ENCODE data around the gene SORD. TPM values are rescaled to one million over a fixed set of nuclear protein-coding genes. Genes with fewer than 3 reads are reported as not detected.
A peak's percentile ranks its signal among the peaks of the same experiment; 100 is the strongest.

The SORD gene
- total and polyA plus RNA-seq, 9 of the 15 experiments (the other 6 are each of a cell fraction or from before 2014, with no cell fraction given): 5.9 to 79.2 (median 29.6) TPM

GRCh38 chr15:45088801-45089711, 66.1 kb downstream of the SORD start:
- Histone ChIP-seq H3K4me2 (ENCODE audit: insufficient read depth, low read length) (no peak overlapping the region), H4K20me1 (replicated peaks; ENCODE audit: control insufficient read depth, insufficient read depth, low read length) (no peaks in the 10 kb centered on the region), H3K4me1 (replicated peaks in 1 of 2; ENCODE audit: control insufficient read depth in 2 of 2, insufficient read depth in 2 of 2, low read length in 2 of 2) (peaks cover 12 to 33% of the 10 kb centered on the region in 2 experiments), H3K27ac (ENCODE audit: extremely low read depth, low read depth, low read length) (no peak overlapping the region; the same call in 2 of the 3 replicates), H3K36me3 (ENCODE audit: control insufficient read depth, insufficient read depth, low read length) (no peaks in the 10 kb centered on the region), H3K4me3 (no peak overlapping the region), H3K27me3 (ENCODE audit: control insufficient read depth in 2 of 2, insufficient read depth in 2 of 2, low read length in 2 of 2) (no peaks in the 10 kb centered on the region), H3K9me1 (ENCODE audit: control insufficient read depth, insufficient read depth, low read length) (no peaks in the 10 kb centered on the region), H2AFZ (ENCODE audit: low read depth, low read length) (no peak overlapping the region), H3K9ac (ENCODE audit: insufficient read depth in 1 of 2, low read depth in 2 of 2, low read length in 2 of 2) (no peak overlapping the region), H3K9me3 (replicated peaks; ENCODE audit: control insufficient read depth, insufficient read depth, low read depth, low read length) (no peaks in the 10 kb centered on the region), H3K79me2 (ENCODE audit: control insufficient read depth, insufficient read depth, low read length) (no peaks in the 10 kb centered on the region)
- ChIA-PET POLR2A (interaction anchor here (0.6 to 0.7 kb wide), 3 partner anchors 8 to 484 kb away, joined by 3 read pairs; no protein-coding TSS in a partner anchor), CTCF (ENCODE audit: low intra/inter-chr PET ratio) (no interaction called here)
- in situ Hi-C loops (cut with MboI) (no loop called here), intact Hi-C loops (cut with micrococcal nuclease) (no loop called here)
- no TSS peak for BruUV-seq (replicated peaks)
- peak in 1 of 4 experiments; percentile 21 for DNase-seq (ENCODE audit: extremely low read depth in 1 of 4, low spot score in 3 of 4)
- WGBS (ENCODE audit: insufficient coverage, low coverage, missing lambda C conversion rate): 39% methylated on average over 10 of the region's 10 CpGs
- ATAC-seq: no peak; the same call in 2 of the 3 replicates
- no peak for FAIRE-seq
- peak in 1 of 2 experiments; percentile 41; a peak in 1 of 4 replicates for TF ChIP-seq HDAC1 (IDR thresholded peaks at IDR 0.05)
- no peak for TF ChIP-seq BDP1 (IDR thresholded peaks at IDR 0.05; ENCODE audit: insufficient read depth, insufficient read length)
- TF ChIP-seq BCL6 (CRISPR knock-in tag; IDR thresholded peaks at IDR 0.05): no peak
- TF ChIP-seq HMBOX1 (IDR thresholded peaks at IDR 0.05): 0 out of 2 replicates have a peak, but pooled peaks have one; percentile 19
- TF ChIP-seq ATF3 (IDR thresholded peaks at IDR 0.05): peak; percentile 18; the same call in 1 of the 2 replicates
- no peak for TF ChIP-seq ATF3 (CRISPR knock-in tag; conservative IDR thresholded peaks at IDR 0.05)
- TF ChIP-seq ESRRA (IDR thresholded peaks at IDR 0.05; ENCODE audit: borderline replicate concordance, low read depth): 0 out of 2 replicates have a peak, but pooled peaks have one; percentile 13
- TF ChIP-seq PKNOX1 (IDR thresholded peaks at IDR 0.05): peak; percentile 45; the same call in 1 of the 2 replicates
- peak; percentile 8 for TF ChIP-seq MEIS2 (IDR thresholded peaks at IDR 0.05; ENCODE audit: partially characterized antibody)
- TF ChIP-seq MLLT1 (IDR thresholded peaks at IDR 0.05): 0 out of 4 replicates have a peak, but pooled peaks of 1 of the 2 experiments have one; percentile 45
- no peak for TF ChIP-seq POLR2H (tag; IDR thresholded peaks at IDR 0.05; ENCODE audit: low read depth)
- TF ChIP-seq KDM1A (IDR thresholded peaks at IDR 0.05): peak; percentile 26 to 50; a peak in 2 of 4 replicates
- TF ChIP-seq L3MBTL2 (IDR thresholded peaks at IDR 0.05): peak; percentile 18; the same call in 1 of the 2 replicates
- no peak for TF ChIP-seq ZNF133 (CRISPR knock-in tag; IDR thresholded peaks at IDR 0.05)
- TF ChIP-seq ARID1B (IDR thresholded peaks at IDR 0.05): peak; percentile 43; the same call in 1 of the 2 replicates

Measured in K562 (cell line).